ENCODE data around the gene PLA2G2A. TPM values are rescaled to one million over a fixed set of nuclear protein-coding genes. Genes with fewer than 3 reads are reported as not detected.
"Not testable (repeated sequence)": the region's sequence is repeated elsewhere in the genome, so short reads cannot be mapped to it uniquely, and the experiment has no call there.

Gene PLA2G2A
- not detected in 2 replicates for total RNA-seq

GRCh38 chr1:19979494-19979977 is at the start of gene PLA2G2A:
Gene PLA2G2A (minus strand): TSS chr1:19979618. CDS start chr1:19978773, 845 bp downstream.
- DNase-seq (ENCODE audit: low read depth, low spot score): no peak

GRCh38 chr1:20028726-20029125 is 49.3 kb upstream of the PLA2G2A start:
- DNase-seq (ENCODE audit: low read depth, low spot score): no peak

GRCh38 chr1:20028125-20028524 is 48.7 kb upstream of the PLA2G2A start:
- DNase-seq (ENCODE audit: low read depth, low spot score): no peak

GRCh38 chr1:20017741-20018140 is 38.3 kb upstream of the PLA2G2A start:
- DNase-seq (ENCODE audit: low read depth, low spot score): no peak

- DNase-seq (ENCODE audit: low read depth, low spot score): no peak
These were observed 34.7 kb upstream of the PLA2G2A start for GRCh38 chr1:20014153-20014552.

- DNase-seq (ENCODE audit: low read depth, low spot score): no peak
These were observed 30.6 kb upstream of the PLA2G2A start for GRCh38 chr1:20010016-20010415.

GRCh38 chr1:20009212-20009611 is 29.8 kb upstream of the PLA2G2A start:
- no peak for DNase-seq (ENCODE audit: low read depth, low spot score)

GRCh38 chr1:20008391-20008841 is 29.0 kb upstream of the PLA2G2A start:
- no peak for DNase-seq (ENCODE audit: low read depth, low spot score)

GRCh38 chr1:19998823-19999222 is 19.4 kb upstream of the PLA2G2A start:
- not testable (repeated sequence) for DNase-seq (ENCODE audit: low read depth, low spot score)

GRCh38 chr1:19990689-19991088 is 11.3 kb upstream of the PLA2G2A start:
- no peak for DNase-seq (ENCODE audit: low read depth, low spot score)

GRCh38 chr1:19990182-19990582 is 10.8 kb upstream of the PLA2G2A start:
- not testable (repeated sequence) for DNase-seq (ENCODE audit: low read depth, low spot score)

GRCh38 chr1:19988267-19989006 is 9.0 kb upstream of the PLA2G2A start:
- DNase-seq (ENCODE audit: low read depth, low spot score): no peak

GRCh38 chr1:19987719-19988118 is 8.3 kb upstream of the PLA2G2A start:
- DNase-seq (ENCODE audit: low read depth, low spot score): no peak

- DNase-seq (ENCODE audit: low read depth, low spot score): not testable (repeated sequence)
These were observed 5.1 kb upstream of the PLA2G2A start for GRCh38 chr1:19984409-19985016.

GRCh38 chr1:19981507-19982312 is 2.3 kb upstream of the PLA2G2A start:
- no peak for DNase-seq (ENCODE audit: low read depth, low spot score)

GRCh38 chr1:19981170-19981506 is 1.7 kb upstream of the PLA2G2A start:
- DNase-seq (ENCODE audit: low read depth, low spot score): no peak

GRCh38 chr1:19980314-19980713 is 896 bp upstream of the PLA2G2A start:
- no peak for DNase-seq (ENCODE audit: low read depth, low spot score)

GRCh38 chr1:19978143-19978542 is 1.3 kb downstream of the PLA2G2A start:
- DNase-seq (ENCODE audit: low read depth, low spot score): no peak

GRCh38 chr1:19976317-19977003 is 3.0 kb downstream of the PLA2G2A start:
- DNase-seq (ENCODE audit: low read depth, low spot score): no peak

- no peak for DNase-seq (ENCODE audit: low read depth, low spot score)
These were observed 3.8 kb downstream of the PLA2G2A start for GRCh38 chr1:19975423-19976193.
